Fibroblast of the conjunctiva (primary cell): ENCODE measurements around the gene CNPY2.
"Not testable (repeated sequence)": the region's sequence is repeated elsewhere in the genome, so short reads cannot be mapped to it uniquely, and the experiment has no call there.

Experiments used
- DNase-seq: peaks from one replicate; pipeline ENCODE4 v3.0.0-alpha.2; 2010; ENCODE audit warnings: low read depth

Gene CNPY2

DNA sequence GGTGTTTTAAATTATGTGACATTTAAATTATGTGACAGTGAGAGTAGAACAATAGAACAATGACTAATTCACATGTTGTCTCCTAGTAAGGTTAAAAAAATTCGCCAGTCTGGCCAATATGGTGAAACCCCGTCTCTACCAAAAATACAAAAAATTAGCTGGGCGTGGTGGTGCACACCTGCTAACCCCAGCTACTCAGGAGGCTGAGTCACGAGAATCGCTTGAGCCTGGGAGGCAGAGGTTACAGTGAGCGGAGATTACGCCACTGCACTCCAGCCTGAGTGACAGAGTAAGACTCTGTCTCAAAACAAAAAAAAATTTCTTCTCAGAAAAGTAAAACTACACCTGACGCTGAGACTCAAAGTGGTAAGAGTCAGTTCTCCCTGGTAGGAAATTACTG, 18.4 kb downstream of the CNPY2 start:
- DNase-seq, result no peak

GRCh38 chr12:56296295-56296694, 19.5 kb downstream of the CNPY2 start:
- DNase-seq, result no peak

DNA sequence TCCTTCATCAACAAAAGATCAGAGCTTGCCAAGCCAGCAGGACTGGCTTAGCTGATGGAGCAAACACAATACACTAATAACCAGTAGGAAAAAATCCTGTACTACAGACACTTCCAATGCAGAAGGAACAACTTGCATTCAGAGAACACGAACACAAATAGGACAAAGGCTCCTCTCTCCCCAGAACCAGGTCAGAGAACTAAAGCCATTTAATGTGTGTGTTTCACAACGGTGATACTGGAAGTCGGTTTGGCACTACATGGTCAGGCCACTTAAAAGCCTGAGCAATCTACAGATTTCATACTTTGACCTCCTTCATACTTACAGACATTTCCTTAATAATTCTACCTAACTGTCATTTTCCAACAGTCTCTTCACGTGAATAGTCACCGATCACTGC, 22.0 kb downstream of the CNPY2 start:
- DNase-seq, result no peak

- DNase-seq, result no peak
Measured at GRCh38 chr12:56288705-56289387, 26.9 kb downstream of the CNPY2 start.

DNA sequence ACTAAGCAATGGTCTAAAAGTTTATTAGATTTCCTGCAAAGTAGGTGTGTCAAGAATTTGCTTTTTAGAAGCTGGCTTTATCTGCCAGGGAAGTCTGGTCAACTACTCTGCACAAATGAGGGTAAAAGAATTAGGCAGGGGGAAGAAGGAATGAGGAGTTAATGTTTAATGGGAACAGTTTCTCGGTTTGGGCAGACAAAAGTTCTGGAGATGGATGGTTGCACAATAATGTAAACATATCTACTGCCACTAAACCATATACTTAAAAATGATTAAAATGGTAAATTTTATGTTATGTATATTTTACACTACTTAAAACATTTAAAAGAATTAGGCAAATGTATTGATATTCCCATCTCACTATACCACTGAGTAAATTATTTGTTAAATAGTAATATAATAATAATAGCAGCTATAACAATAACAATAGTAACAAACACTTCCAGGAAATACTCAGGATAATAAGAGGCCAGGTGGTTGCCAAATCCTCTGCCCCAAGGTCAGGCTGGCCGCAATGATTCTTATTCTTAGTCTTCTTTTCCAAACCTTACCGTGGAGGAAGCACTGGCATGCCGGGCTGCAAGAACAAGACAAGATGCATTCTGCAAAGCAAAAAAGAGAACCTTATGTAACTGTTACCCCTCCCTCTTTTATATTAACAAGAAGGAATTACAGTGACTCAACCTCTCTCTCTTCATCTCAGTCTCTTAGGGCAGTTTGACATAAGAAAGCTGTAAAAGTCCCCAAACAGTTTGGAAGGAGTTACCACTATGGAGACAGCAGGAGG, 29.6 kb downstream of the CNPY2 start:
- DNase-seq, result no peak

DNA sequence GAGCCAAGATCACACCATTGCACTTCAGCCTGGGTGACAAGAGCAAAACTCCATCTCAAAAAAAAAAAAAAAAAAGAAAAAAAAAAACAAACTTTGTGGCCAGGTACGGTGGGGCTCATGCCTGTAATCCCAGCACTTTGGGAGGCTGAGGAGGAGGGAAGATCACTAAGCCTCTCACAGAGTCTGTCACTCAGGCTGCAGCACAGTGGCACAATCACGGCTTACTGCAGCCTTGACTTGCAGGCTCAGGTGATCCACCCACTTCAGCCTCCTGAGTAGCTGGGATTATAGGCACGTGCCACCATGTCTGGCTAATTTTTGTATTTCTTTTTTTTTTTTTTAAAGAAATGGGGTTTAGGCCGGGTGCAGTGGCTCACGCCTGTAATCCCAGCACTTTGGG, 31.5 kb downstream of the CNPY2 start:
- not testable (repeated sequence) for DNase-seq

DNA sequence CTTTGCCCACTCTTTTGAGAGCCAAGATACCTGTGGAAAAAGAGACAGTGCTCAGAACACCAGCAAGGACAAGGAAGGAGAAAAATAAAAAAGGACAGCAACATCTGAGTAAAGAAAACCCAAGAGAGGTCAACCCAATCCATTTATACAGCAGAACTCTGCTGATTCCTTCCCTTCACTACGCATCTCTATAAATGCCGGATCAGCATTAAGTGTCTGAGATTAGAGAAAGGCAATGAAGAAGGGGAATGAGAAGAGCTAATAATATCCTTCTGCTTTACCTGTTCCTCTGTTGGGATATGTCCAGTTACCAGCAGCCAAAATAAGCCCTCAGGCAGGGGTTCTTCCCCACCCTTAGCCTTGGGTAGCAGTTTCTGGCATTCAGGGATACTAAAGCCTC, 33.2 kb downstream of the CNPY2 start:
- DNase-seq, result no peak

- DNase-seq, result no peak
Measured at GRCh38 chr12:56282030-56282429, 33.8 kb downstream of the CNPY2 start.

DNA sequence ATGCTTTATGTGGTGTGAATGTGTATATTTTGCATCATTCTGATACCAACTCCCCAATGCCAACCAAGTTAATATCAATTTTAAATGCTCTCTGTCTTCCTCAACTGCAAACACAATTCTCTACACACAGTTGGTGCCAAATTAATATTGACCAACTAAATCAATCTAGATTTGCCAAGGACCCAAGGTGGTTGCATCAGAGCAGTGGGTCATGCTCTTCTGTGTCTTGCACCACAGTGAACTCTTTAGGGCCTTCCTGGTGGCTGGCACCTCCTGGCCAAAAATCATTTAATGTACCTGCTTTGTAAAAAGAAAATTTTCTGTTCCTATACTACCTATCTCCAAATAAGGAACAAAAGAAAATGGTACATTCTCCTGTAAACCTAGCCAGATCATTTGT, 34.9 kb downstream of the CNPY2 start:
- no peak for DNase-seq

DNA sequence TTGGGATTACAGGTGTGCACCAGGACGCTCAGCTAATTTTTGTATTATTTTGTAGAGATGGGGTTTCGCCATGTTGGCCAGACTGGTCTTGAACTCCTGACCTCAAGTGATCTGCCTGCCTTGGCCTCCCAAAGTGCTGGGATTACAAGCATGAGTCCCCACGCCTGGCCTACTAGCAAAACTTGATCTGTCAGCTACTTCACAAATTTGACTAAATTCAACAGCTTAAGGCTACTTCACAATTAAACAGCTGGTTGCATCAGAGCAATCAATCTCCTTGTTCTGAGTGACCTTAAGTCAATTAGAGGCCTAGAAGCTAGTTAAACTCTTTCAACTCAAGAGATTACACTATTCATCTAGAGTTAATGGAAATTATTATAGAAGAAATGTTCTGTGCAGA, 36.9 kb downstream of the CNPY2 start:
- DNase-seq, result no peak

DNA sequence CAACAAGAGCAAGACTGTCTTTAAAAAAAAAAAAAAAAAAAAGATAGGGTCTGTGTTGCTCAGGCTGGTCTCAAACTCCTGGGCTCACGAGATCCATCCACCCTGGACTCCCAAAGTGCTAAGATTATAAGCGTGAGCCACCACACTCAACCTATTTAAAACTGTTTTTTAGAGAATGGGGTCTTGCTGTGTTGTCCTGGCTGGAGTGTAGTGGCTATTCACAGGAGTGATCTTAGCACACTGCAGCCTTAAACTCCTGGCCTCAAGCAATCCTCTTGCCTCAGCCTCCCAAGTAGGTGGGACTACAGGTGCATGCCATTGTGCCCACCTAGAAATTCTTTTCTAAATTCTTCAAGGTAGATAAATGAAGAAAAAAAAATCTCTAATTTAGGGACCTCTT, 41.5 kb downstream of the CNPY2 start:
- no peak for DNase-seq

GRCh38 chr12:56272468-56272867, 43.3 kb downstream of the CNPY2 start:
- not testable (repeated sequence) for DNase-seq

DNA sequence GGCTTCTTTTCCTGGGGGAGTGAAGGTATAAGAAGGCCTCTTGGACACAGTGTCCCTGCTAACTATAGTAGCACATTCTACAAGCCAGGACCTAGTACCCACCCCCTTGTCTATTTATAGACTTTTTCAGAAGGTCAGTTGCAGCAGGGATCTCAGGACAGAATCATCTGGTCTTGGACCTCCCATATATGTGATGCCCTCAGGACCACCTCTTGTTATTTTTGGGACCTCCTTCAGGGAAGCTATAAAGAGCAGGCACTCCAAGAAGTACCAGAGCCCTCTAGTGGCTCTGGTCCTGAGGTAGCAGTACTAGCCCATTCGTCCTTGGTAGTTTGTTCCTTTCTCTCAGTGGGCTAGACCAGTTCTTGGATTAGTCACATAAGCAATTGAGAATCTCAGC, 44.8 kb downstream of the CNPY2 start:
- no peak for DNase-seq

DNA sequence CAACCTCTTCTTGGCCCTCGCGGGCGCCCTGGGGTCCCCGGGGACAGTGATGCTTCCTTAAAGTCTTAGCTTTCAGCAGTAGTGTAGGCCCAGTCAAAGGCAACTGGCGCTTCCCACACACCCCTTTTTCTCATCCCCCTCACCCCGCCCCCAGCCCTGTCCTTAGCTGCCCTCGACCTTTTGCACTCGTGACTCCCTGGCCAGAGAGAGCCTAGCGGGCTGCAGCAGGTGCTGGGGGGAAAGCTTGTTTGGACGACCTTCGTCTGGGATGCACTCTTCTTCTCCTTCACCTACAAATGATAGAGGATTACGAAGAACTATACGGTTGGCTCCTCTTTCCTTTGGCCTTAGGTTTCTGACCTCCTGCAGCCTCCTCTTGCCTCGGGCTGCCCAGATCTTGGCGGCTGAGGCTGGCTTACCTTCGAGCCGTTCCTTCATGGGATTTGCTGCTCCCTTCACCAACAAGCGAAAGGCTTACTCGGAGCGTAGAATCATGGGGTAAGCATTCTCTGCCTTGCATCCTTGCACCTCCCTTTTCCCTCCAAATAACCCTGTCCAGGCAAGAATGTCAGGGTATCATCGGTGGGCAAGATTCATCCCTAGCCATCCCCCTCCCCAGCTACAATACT, 48.2 kb downstream of the CNPY2 start:
- DNase-seq, result no peak

GRCh38 chr12:56266693-56267442, 48.9 kb downstream of the CNPY2 start, which contains the start of gene COQ10A:
Gene COQ10A (plus strand): TSS chr12:56266942. CDS start chr12:56267119, 177 bp downstream.
- peak; percentile 63 for DNase-seq

DNA sequence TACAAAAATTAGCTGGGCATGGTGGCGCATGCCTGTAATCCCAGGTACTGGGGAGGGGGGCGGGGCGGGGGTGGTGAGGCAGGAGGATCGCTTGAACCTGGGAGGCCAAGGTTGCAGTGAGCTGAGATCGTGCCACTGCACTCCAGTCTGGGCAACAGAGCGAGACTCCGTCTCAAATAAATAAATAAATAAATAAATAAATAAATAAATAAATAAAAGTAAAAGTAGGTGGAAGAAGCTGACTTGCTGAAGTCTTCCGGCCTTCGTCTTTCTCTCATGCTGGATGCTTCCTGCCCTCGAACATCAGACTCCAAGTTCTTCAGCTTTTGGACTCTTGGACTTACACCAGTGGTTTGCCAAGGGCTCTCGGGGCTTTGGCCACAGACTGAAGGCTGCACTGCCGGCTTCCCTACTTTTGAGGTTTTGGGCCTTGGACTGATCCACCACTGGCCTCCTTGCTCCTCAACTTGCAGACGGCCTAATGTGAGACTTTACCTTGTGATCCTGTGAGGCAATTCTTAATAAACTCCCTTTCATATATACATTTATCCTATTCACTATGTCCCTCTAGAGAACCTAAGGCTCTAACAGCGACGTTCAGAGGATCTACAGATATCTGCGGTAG, 49.6 kb downstream of the CNPY2 start:
- not testable (repeated sequence) for DNase-seq

- not testable (repeated sequence) for DNase-seq
Measured at GRCh38 chr12:56262955-56263354, 52.8 kb downstream of the CNPY2 start.

- DNase-seq, result peak; percentile 60
Measured at GRCh38 chr12:56261503-56262232, 54.1 kb downstream of the CNPY2 start.

- no peak for DNase-seq
Measured at GRCh38 chr12:56260921-56261320, 54.9 kb downstream of the CNPY2 start.

- no peak for DNase-seq
Measured at GRCh38 chr12:56260380-56260779, 55.4 kb downstream of the CNPY2 start.
